Adrenal gland (tissue), 12 donors: ENCODE measurements around the gene PIK3C2G. TPM values are rescaled to one million over a fixed set of nuclear protein-coding genes. Genes with fewer than 3 reads are reported as not detected.

Experiments
- DNase-seq, 7 donors: peaks; one replicate each; pipeline ENCODE4 v3.0.0-alpha.2; 2019 to 2020
- H3K27ac ChIP-seq, 5 donors: fragments of 200-600 bp; sonication (generic) in 4 of 5; 1 replicate in 3 of 5; 2 replicates in 2 of 5; pipeline versions ENCODE4 v1.5.1 to v1.8.0; 2016 to 2020; ENCODE audit warnings: mild to moderate bottlenecking in 1 of 5
- H3K27me3 ChIP-seq: fragments of 200-600 bp; 2 replicates; pipeline ENCODE4 v1.8.0; 2021
- H3K36me3 ChIP-seq, 2 donors: fragments of 200-600 bp; replicated peaks in 1 of 2; 1 replicate in 1 of 2; 2 replicates in 1 of 2; pipeline versions ENCODE4 v1.5.1 to v1.8.0; 2018 to 2022
- H3K4me1 ChIP-seq, 2 donors: fragments of 200-600 bp; replicated peaks in 1 of 2; 1 replicate in 1 of 2; 2 replicates in 1 of 2; pipeline versions ENCODE4 v1.5.1 to v1.8.0; 2018 to 2021
- H3K4me3 ChIP-seq, 4 donors: fragments of 200-600 bp; sonication (generic) in 3 of 4; one replicate each; pipeline ENCODE4 v1.5.1; 2016 to 2018
- H3K9me3 ChIP-seq, 3 donors: fragments of 200-600 bp; sonication (generic) in 1 of 3; replicated peaks in 1 of 3; 1 replicate in 2 of 3; 2 replicates in 1 of 3; pipeline versions ENCODE4 v1.5.1 to v1.8.0; 2016 to 2021
- POLR2A ChIP-seq, 2 donors: fragments of 450-650 bp; IDR thresholded peaks; one replicate each; pipeline ENCODE4 v1.6.1; 2017; ENCODE audit warnings: antibody characterized with exemption in 2 of 2, mild to moderate bottlenecking in 2 of 2, moderate library complexity in 1 of 2
- WGBS, 4 donors: extraction: QIAGEN DNeasy Blood & Tissue Kit in 2 of 4; methylation state at CpG; one replicate each; pipeline versions ENCODE4 v1.1.5 to v1.1.7; 2013 to 2017; 5-methylcytosine and 5-hydroxymethylcytosine counted together
- intact Hi-C, 2 donors: fragments of 100-400 bp; cut with DNase I; formaldehyde crosslinking; loops; one replicate each; pipeline versions ENCODE4 v1.14.1 to v1.15.0; 2022 to 2023
- polyA plus RNA-seq, 3 donors: library from polyadenylated mRNA; stranded (reverse); fragments of 200-250 nt in 2 of 3; fragments of 350-450 nt in 1 of 3; fragmentation: Illumina TruSeq in 1 of 3; extraction: RNeasy Lipid Tissue Mini Kit (QIAGEN cat#74804) in 1 of 3; gene quantifications; one replicate each; pipeline ENCODE4 v1.2.3, GENCODE V29; 2013 to 2014
- total RNA-seq, 9 donors: library from RNA; depleted of rRNA in 4 of 9; stranded (reverse); fragments of >200 nt in 4 of 9; fragments of 120-200 nt in 1 of 9; fragmentation: NEBNext Ultra II Directional in 1 of 9; extraction: Animal tissue kit (Norgen Biotek cat#: 25700) in 1 of 9; gene quantifications; one replicate each; pipeline versions ENCODE4 v1.1.0 to v1.2.4, GENCODE V29; 2013 to 2023
- TF ChIP-seq, protein P1 (sequence below), 6 experiments: fragments of 450-650 bp in 4 of 6; fragments of 200-600 bp in 2 of 6; sonication (generic) in 1 of 6; IDR thresholded peaks; 1 replicate in 5 of 6; 2 replicates in 1 of 6; pipeline versions ENCODE4 v1.5.1 to v1.8.0; 2016 to 2021; ENCODE audit warnings: antibody characterized with exemption in 6 of 6, mild to moderate bottlenecking in 2 of 6, moderate library complexity in 1 of 6
- donor health status: healthy with polysubstance abuse.
- donor health status: Bipolar disorder and iron deficiency.
- donor health status: DM: yes; HTN: yes; CAD: no.
- donor health status: DM: no; HTN: no; CAD: no.
- donor health status: DM: no; HTN: no; CAD: no.
- donor health status: DM: yes; HTN: yes; CAD: no.

Gene PIK3C2G
- total and polyA plus RNA-seq, 12 donors = 0.11 to 1.3 (median 0.54) TPM

DNA sequence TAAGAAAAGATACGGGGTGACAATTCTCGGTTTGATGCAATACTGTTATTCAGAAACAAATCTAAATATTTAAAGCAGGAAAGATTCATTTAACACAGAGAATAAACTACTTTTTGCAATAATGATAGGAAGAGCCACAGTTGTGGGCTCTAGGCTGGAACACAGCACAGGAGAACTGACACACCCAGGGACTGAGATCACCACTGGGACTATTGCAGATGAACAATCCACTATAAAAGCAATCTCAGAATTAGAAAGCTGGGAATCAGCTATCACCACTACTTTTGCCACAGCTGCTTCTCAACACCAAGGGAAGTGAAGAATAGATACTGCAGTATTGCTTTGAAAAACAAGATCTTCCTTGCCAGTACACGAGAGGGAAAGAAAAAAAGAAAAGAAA lies 4.1 kb upstream of the PIK3C2G start:
- intact Hi-C loops = no loop called here
- H3K27ac ChIP-seq = no peak overlapping the region
- H3K27me3 ChIP-seq = no peaks in the 10 kb centered on the region
- WGBS, 4 donors = 81 to 92% (median 86%) methylated on average over 3 of the region's 3 CpGs
- DNase-seq = no peak
- H3K4me3 ChIP-seq = no peak overlapping the region
- H3K9me3 ChIP-seq = no peaks in the 10 kb centered on the region
- no peaks in the 10 kb centered on the region for H3K36me3 ChIP-seq
- TF ChIP-seq, protein P1, sequence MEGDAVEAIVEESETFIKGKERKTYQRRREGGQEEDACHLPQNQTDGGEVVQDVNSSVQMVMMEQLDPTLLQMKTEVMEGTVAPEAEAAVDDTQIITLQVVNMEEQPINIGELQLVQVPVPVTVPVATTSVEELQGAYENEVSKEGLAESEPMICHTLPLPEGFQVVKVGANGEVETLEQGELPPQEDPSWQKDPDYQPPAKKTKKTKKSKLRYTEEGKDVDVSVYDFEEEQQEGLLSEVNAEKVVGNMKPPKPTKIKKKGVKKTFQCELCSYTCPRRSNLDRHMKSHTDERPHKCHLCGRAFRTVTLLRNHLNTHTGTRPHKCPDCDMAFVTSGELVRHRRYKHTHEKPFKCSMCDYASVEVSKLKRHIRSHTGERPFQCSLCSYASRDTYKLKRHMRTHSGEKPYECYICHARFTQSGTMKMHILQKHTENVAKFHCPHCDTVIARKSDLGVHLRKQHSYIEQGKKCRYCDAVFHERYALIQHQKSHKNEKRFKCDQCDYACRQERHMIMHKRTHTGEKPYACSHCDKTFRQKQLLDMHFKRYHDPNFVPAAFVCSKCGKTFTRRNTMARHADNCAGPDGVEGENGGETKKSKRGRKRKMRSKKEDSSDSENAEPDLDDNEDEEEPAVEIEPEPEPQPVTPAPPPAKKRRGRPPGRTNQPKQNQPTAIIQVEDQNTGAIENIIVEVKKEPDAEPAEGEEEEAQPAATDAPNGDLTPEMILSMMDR (IDR thresholded peaks at IDR 0.05) = no peak
- no peak for TF ChIP-seq POLR2A (IDR thresholded peaks at IDR 0.05)
- no peaks in the 10 kb centered on the region for H3K4me1 ChIP-seq

DNA sequence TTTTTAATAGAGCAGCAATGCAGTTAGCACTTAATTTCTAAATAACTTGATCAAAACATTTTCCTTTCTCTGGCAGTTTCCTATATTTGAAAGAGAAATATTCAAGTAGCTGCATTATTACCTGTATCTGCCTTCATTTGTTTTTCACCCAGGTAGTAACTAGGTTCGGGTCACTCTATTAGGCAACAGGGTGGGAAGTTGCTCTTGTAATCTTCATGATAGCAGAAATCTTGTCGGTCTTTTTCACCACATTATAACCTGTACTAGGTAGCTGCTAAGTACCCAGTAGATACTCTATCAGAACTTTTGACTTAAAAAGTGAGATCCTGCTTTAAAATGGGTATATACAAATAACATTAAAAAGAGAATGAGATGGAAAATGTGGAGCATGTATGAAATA lies 2.4 kb upstream of the PIK3C2G start:
- H3K4me3 ChIP-seq = no peak overlapping the region
- no peak overlapping the region for H3K27ac ChIP-seq
- no peaks in the 10 kb centered on the region for H3K36me3 ChIP-seq
- no peaks in the 10 kb centered on the region for H3K9me3 ChIP-seq
- no peak for TF ChIP-seq POLR2A (IDR thresholded peaks at IDR 0.05)
- TF ChIP-seq, protein P1 (IDR thresholded peaks at IDR 0.05) = no peak
- WGBS, 4 donors = 87 to 97% (median 90%) methylated on average over 2 of the region's 2 CpGs
- H3K27me3 ChIP-seq = no peaks in the 10 kb centered on the region
- intact Hi-C loops = no loop called here
- DNase-seq = no peak
- H3K4me1 ChIP-seq = no peaks in the 10 kb centered on the region

DNA sequence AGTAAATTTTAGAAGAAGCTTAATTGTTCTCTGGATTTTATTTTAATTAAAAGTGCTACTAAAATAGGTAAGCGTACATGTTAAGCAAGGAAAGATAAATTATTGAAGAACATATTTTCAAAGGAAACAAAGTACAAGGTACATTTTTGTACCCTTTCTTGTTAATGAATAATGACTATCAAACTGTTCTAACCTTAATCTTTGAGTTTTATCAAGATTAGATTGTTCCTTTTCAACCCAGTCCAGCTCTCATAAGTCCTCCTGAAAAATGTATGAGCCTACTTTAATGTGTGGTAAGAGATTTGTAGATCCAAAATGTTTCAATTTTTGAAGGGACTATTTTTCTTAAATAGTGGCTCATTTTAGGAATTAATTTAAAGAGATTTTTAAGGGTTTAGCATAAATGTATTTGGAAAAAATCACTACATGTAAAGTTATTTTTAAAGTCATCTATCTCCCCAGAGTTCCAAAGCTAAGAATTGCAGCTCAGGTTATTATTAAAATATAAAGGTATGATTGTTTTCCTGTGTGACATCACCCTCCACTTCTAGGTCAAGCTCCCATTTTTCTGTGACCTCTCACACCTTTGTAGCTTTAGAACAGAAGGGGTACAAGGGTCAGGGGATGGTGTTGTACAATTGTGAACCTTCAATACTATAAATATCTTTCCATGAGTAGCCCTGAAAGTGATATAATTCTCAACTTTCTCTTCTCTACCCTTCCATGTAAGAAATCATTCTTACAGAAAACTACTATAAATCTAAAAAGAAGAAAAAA lies 1.2 kb upstream of the PIK3C2G start:
- no peak overlapping the region for H3K4me3 ChIP-seq
- no peak overlapping the region for H3K27ac ChIP-seq
- no peaks in the 10 kb centered on the region for H3K4me1 ChIP-seq
- no peaks in the 10 kb centered on the region for H3K36me3 ChIP-seq
- no peak for TF ChIP-seq POLR2A (IDR thresholded peaks at IDR 0.05)
- TF ChIP-seq, protein P1 (IDR thresholded peaks at IDR 0.05) = no peak
- no peaks in the 10 kb centered on the region for H3K9me3 ChIP-seq
- no peaks in the 10 kb centered on the region for H3K27me3 ChIP-seq
- intact Hi-C loops = no loop called here
- WGBS, 4 donors = 74 to 85% (median 78%) methylated on average over 1 of the region's 1 CpG
- no peak for DNase-seq

DNA sequence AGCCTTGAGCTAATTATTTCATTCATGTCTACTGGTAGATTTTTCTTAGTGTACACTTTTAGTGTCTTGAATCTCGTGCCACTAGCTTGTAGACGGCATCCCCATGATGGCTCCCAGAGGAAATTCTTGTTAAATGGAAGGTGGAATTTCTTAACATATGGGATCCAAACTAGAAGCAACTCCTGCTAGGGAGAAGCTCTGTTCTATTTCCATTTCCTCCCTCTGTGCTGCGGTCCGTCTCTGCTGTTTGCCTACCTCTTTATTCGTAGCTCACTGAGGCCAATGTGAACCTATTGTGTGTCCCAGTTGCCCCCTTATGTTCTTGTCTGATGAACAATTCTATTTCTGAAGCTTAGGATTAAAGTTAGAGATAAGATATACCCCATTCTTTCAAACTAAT lies 588 bp downstream of the PIK3C2G start:
- Histone ChIP-seq H3K27me3 (no peaks in the 10 kb centered on the region), H3K27ac (no peak overlapping the region), H3K4me3 (no peak overlapping the region), H3K4me1 (no peaks in the 10 kb centered on the region), H3K9me3 (no peaks in the 10 kb centered on the region), H3K36me3 (no peaks in the 10 kb centered on the region)
- TF ChIP-seq, protein P1 (IDR thresholded peaks at IDR 0.05) = no peak
- no peak for TF ChIP-seq POLR2A (IDR thresholded peaks at IDR 0.05)
- intact Hi-C loops = no loop called here
- no peak for DNase-seq
- WGBS, 4 donors = 87 to 92% (median 89%) methylated on average over 5 of the region's 5 CpGs
